ENCODE measurements around the gene EHMT1. TPM values are rescaled to one million over a fixed set of nuclear protein-coding genes. Genes with fewer than 3 reads are reported as not detected.
"Not testable (repeated sequence)": the region's sequence is repeated elsewhere in the genome, so short reads cannot be mapped to it uniquely, and the experiment has no call there.

Gene EHMT1
- polyA plus RNA-seq, 3 donors: 10.1 to 46.5 (median 15.0) TPM

DNA sequence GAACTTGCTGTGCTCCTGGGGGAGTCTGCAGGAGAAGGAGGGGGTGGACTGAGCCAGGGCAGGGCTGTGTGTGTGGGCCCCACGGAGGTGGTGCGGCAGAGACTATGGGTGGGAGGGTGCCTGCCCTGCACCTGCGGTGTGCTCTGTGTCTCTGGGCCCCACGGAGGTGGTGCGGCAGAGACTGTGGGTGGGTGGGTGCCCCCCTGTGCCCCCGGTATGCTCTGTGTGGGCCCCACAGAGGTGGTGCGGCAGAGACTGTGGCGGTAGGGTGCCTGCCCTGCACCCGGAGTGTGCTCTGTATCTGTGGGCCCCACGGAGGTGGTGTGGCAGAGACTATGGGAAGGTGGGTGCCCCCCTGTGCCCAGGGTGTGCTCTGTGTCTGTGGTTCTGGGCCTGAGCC, 103.7 kb downstream of the EHMT1 start:
- H4K20me1 ChIP-seq (ENCODE audit: insufficient read depth, low read length): peaks cover 42% of the 10 kb centered on the region
- H3K4me3 ChIP-seq (replicated peaks in 1 of 3; ENCODE audit: low read depth in 2 of 3, low read length in 3 of 3): no peak overlapping the region
- no peak overlapping the region for H3K4me2 ChIP-seq (replicated peaks; ENCODE audit: extremely low read depth, low read length, poor library complexity, severe bottlenecking)
- peaks cover 10 to 34% of the 10 kb centered on the region in 2 donors for H3K9me3 ChIP-seq (replicated peaks in 1 of 2; ENCODE audit: control insufficient read depth in 1 of 2, insufficient read depth in 1 of 2, low read length in 2 of 2)
- peaks cover 65% of the 10 kb centered on the region for H3K79me2 ChIP-seq (ENCODE audit: insufficient read depth, low read length)
- Mint-ChIP-seq H3K36me3 (peaks cover 65 to 79% of the 10 kb centered on the region in 2 donors), H3K9me3 (peaks cover 6 to 35% (median 18%) of the 10 kb centered on the region in 7 donors), H3K4me3 (no peak overlapping the region), H3K27ac (peak overlapping the region in 2 of 7 donors; percentile 57 to 67), H3K4me1 (peaks cover 4% of the 10 kb centered on the region), H3K27me3 (ENCODE audit: low read depth in 3 of 3) (no peaks in the 10 kb centered on the region)
- H3K27me3 ChIP-seq (ENCODE audit: control insufficient read depth in 2 of 2, insufficient read depth in 2 of 2, low read length in 2 of 2): no peaks in the 10 kb centered on the region
- intact Hi-C loops (cut with micrococcal nuclease): no loop called here
- H3K4me1 ChIP-seq (ENCODE audit: control insufficient read depth in 1 of 2, insufficient read depth in 2 of 2, low read length in 2 of 2): peaks cover 0 to 5% of the 10 kb centered on the region in 2 donors
- DNase-seq: no peak
- H3K27ac ChIP-seq (ENCODE audit: low read depth in 1 of 2, low read length in 2 of 2): peak overlapping the region in 1 of 2 donors; percentile 31
- peaks cover 46 to 76% of the 10 kb centered on the region in 2 donors for H3K36me3 ChIP-seq (replicated peaks in 1 of 2; ENCODE audit: control insufficient read depth in 1 of 2, insufficient read depth in 2 of 2, low read length in 2 of 2)
- H3K9ac ChIP-seq (ENCODE audit: insufficient read depth, low read length, poor library complexity, severe bottlenecking): no peak overlapping the region
- TF ChIP-seq CTCF (IDR thresholded peaks at IDR 0.05): no peak
- no peak overlapping the region for H2AFZ ChIP-seq (ENCODE audit: insufficient read depth, low read depth, low read length, poor library complexity, severe bottlenecking)
- 96% methylated on average over 9 of the region's 10 CpGs for WGBS (ENCODE audit: insufficient coverage)

DNA sequence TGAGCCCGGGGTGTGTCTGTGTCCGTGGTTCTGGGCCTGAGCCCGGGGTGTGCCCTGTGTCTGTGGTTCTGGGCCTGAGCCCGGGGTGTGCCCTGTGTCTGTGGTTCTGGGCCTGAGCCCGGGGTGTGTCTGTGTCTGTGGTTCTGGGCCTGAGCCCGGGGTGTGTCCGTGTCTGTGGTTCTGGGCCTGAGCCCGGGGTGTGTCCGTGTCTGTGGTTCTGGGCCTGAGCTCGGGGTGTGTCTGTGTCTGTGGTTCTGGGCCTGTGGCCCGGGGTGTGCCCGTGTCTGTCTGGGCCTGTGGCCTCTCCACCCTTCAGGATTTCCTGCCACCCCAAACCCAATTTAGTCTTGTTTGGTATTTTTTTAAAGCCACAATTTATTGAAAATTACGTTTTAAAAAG, 104.6 kb downstream of the EHMT1 start:
- H3K4me1 Mint-ChIP-seq; H3K4me2 ChIP-seq (replicated peaks; ENCODE audit: extremely low read depth, low read length, poor library complexity, severe bottlenecking); H3K4me1 ChIP-seq (ENCODE audit: control insufficient read depth in 1 of 2, insufficient read depth in 2 of 2, low read length in 2 of 2); intact Hi-C loops (cut with micrococcal nuclease); H3K9ac ChIP-seq (ENCODE audit: insufficient read depth, low read length, poor library complexity, severe bottlenecking); H3K4me3 ChIP-seq (replicated peaks in 1 of 3; ENCODE audit: low read depth in 2 of 3, low read length in 3 of 3); H3K4me3 Mint-ChIP-seq; H2AFZ ChIP-seq (ENCODE audit: insufficient read depth, low read depth, low read length, poor library complexity, severe bottlenecking); H3K27me3 Mint-ChIP-seq (ENCODE audit: low read depth in 3 of 3); DNase-seq; H3K27me3 ChIP-seq (ENCODE audit: control insufficient read depth in 2 of 2, insufficient read depth in 2 of 2, low read length in 2 of 2): not testable (repeated sequence)
- H3K36me3 Mint-ChIP-seq: peaks cover 65 to 75% of the 10 kb centered on the region in 2 donors
- Histone ChIP-seq H3K27ac (ENCODE audit: low read depth in 1 of 2, low read length in 2 of 2) (peak overlapping the region in 1 of 2 donors; percentile 37), H3K36me3 (replicated peaks in 1 of 2; ENCODE audit: control insufficient read depth in 1 of 2, insufficient read depth in 2 of 2, low read length in 2 of 2) (peaks cover 44 to 76% of the 10 kb centered on the region in 2 donors), H3K9me3 (replicated peaks in 1 of 2; ENCODE audit: control insufficient read depth in 1 of 2, insufficient read depth in 1 of 2, low read length in 2 of 2) (peaks cover 4 to 28% of the 10 kb centered on the region in 2 donors), H3K79me2 (ENCODE audit: insufficient read depth, low read length) (peaks cover 59% of the 10 kb centered on the region), H4K20me1 (ENCODE audit: insufficient read depth, low read length) (peaks cover 45% of the 10 kb centered on the region)
- WGBS (ENCODE audit: insufficient coverage): 60% methylated on average over 3 of the region's 13 CpGs
- H3K27ac Mint-ChIP-seq: peak overlapping the region in 4 of 7 donors; percentile 17 to 79 (median 52)
- peaks cover 2 to 34% (median 10%) of the 10 kb centered on the region in 7 donors for H3K9me3 Mint-ChIP-seq
